ENCODE data around the gene CCDC6.
A peak's percentile ranks its signal among the peaks of the same experiment; 100 is the strongest.

The CCDC6 gene

DNA sequence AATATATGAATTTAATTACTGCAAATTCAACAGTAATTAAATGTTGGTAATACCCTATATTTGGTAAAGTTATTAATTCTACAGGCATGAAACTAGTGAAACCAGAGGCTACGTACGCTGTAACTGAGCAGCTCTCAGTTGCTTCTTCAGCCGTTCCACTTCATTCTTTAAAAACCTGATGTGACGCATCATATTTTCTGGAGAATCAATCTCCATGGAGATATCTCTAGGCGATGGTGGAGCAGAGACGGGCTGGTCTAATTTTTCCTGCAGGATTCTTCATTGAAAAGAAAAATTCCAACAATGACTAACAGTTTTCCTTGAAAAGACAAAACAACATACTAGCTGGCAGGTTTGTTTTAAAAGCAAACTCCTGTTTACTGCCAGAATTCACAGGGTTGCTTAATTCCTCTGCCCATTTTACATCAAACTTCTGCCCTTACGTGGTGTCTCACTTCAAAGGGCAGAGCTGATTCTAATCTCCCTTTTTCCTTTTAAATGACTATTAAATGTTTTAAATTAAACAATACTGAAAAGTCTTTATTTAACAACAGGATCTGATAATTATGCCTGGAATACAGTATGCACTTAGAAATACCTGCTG is 93.7 kb downstream of the CCDC6 start:
- DNase-seq (ENCODE audit: low read depth, low spot score) = no peak
- no peaks in the 10 kb centered on the region for H3K9me3 ChIP-seq (ENCODE audit: insufficient read depth, low read length)
- H3K9ac ChIP-seq (ENCODE audit: insufficient read length, low read depth) = no peak overlapping the region
- no peak for TF ChIP-seq YY1 (IDR thresholded peaks at IDR 0.05; ENCODE audit: insufficient read depth, insufficient read length)
- TF ChIP-seq ZNF274 (IDR thresholded peaks at IDR 0.05; ENCODE audit: low read depth, low read length) = no peak
- no peak for TF ChIP-seq SUZ12 (IDR thresholded peaks at IDR 0.05; ENCODE audit: extremely low read depth, insufficient read depth, insufficient read length)
- no peak overlapping the region for H3K4me3 ChIP-seq (ENCODE audit: insufficient read length, low read depth)
- no peaks in the 10 kb centered on the region for H3K4me1 ChIP-seq (ENCODE audit: insufficient read depth, insufficient read length)
- no peaks in the 10 kb centered on the region for H3K27me3 ChIP-seq (ENCODE audit: insufficient read depth, insufficient read length)
- H3K36me3 ChIP-seq (ENCODE audit: insufficient read depth, insufficient read length, low read length) = peaks cover 45% of the 10 kb centered on the region

GRCh38 chr10:59809644-59809974 is 96.7 kb downstream of the CCDC6 start:
- no peak for TF ChIP-seq ZNF274 (IDR thresholded peaks at IDR 0.05; ENCODE audit: low read depth, low read length)
- no peak for TF ChIP-seq SUZ12 (IDR thresholded peaks at IDR 0.05; ENCODE audit: extremely low read depth, insufficient read depth, insufficient read length)
- no peak for TF ChIP-seq YY1 (IDR thresholded peaks at IDR 0.05; ENCODE audit: insufficient read depth, insufficient read length)
- peaks cover 67% of the 10 kb centered on the region for H3K36me3 ChIP-seq (ENCODE audit: insufficient read depth, insufficient read length, low read length)

DNA sequence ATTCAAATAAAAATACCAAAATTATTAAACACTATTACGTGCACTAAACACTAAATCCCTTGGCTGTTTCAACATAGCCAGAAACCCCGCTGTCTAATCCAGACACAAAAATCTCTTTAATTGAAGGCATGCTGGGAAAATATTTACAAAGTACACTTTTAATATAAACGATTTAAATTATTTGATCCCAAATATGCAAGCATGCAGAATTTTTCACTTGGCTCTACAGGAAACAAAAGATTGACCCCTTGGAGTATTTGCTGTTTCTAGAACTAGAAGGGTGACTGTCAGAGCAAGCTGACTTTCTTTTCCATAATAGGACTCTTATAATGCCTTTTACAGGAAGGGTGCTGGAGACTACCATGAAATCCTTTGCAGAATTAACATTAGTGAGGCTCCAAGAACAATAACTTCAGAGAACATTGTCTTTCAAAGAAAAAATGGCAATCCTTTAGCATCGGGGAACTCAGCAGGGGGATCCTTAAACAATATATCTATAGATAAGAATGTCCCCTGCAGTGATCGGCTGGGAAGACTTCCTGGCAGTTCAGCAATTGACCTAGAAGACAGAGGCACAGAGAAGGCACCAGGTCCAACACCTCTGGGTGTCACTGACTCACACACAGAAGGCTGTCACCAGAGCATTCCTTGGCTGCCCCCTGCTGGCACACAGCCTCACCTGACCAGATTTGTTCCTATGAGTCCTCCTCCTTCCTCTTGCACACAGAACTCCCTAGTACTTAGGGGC is 97.3 kb downstream of the CCDC6 start:
- H3K4me3 ChIP-seq (ENCODE audit: insufficient read length, low read depth) = no peak overlapping the region
- H3K27me3 ChIP-seq (ENCODE audit: insufficient read depth, insufficient read length) = no peaks in the 10 kb centered on the region
- DNase-seq (ENCODE audit: low read depth, low spot score) = peak; percentile 23
- TF ChIP-seq ZNF274 (IDR thresholded peaks at IDR 0.05; ENCODE audit: low read depth, low read length) (no peak), YY1 (IDR thresholded peaks at IDR 0.05; ENCODE audit: insufficient read depth, insufficient read length) (no peak), SUZ12 (IDR thresholded peaks at IDR 0.05; ENCODE audit: extremely low read depth, insufficient read depth, insufficient read length) (no peak)
- H3K4me1 ChIP-seq (ENCODE audit: insufficient read depth, insufficient read length) = no peaks in the 10 kb centered on the region
- H3K9me3 ChIP-seq (ENCODE audit: insufficient read depth, low read length) = no peaks in the 10 kb centered on the region
- no peak overlapping the region for H3K9ac ChIP-seq (ENCODE audit: insufficient read length, low read depth)
- peaks cover 72% of the 10 kb centered on the region for H3K36me3 ChIP-seq (ENCODE audit: insufficient read depth, insufficient read length, low read length)

More at GRCh38 chr10:59809644-59809974, 96.7 kb downstream of the CCDC6 start:
- Histone ChIP-seq H3K4me1 (ENCODE audit: insufficient read depth, insufficient read length) (no peaks in the 10 kb centered on the region), H3K27me3 (ENCODE audit: insufficient read depth, insufficient read length) (no peaks in the 10 kb centered on the region), H3K9me3 (ENCODE audit: insufficient read depth, low read length) (no peaks in the 10 kb centered on the region), H3K9ac (ENCODE audit: insufficient read length, low read depth) (no peak overlapping the region), H3K4me3 (ENCODE audit: insufficient read length, low read depth) (no peak overlapping the region)
- DNase-seq (ENCODE audit: low read depth, low spot score) = no peak

DNA sequence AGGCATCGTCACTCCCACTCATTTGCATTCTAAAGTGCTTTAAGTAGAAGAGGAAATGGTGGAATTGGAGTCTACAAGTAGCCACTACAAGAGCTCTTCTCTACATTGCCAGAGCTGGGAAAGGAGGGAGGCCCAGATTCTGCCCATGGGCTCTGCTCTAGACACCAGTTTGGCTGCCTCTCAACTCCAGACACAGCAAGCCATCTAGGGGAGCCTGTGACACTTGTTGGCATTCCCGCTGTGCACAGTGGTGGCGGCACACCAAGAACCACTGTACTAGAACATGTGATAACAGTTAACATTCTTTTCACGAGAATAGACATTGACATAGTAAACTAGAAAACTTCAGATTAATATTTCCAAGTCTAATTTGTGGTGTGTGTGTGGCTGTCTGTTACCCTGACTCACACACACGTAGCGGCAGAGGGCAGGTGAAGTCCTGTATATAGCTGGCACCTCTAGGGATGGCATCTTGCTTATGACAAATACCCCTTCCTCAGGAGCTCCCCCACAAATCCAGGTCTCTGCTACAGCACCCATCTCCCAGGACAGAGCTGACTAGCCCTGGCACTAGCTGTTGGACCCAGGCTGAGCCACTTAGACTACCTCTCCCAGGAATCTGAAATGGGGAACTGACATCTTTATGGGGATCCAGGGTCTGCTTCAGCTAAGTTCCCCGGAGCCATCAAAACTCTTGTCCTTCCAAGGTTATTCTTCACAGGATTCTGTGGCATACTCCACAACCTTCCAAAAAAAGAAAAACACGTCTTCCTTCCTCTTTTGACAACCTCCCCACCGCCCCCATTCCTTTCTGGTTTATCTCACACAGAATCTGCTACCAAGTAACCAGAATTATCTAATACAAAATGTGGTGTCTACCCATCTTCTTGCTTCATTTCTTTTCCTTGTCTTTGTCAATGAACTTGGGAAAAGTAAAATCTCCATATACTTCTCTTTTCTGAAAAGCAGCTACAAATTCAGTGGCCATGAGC is 98.4 kb downstream of the CCDC6 start:
- Histone ChIP-seq H3K27me3 (ENCODE audit: insufficient read depth, insufficient read length) (no peaks in the 10 kb centered on the region), H3K9ac (ENCODE audit: insufficient read length, low read depth) (no peak overlapping the region), H3K4me1 (ENCODE audit: insufficient read depth, insufficient read length) (no peaks in the 10 kb centered on the region), H3K4me3 (ENCODE audit: insufficient read length, low read depth) (no peak overlapping the region), H3K9me3 (ENCODE audit: insufficient read depth, low read length) (no peaks in the 10 kb centered on the region), H3K36me3 (ENCODE audit: insufficient read depth, insufficient read length, low read length) (peaks cover 81% of the 10 kb centered on the region)
- DNase-seq (ENCODE audit: low read depth, low spot score) = no peak
- TF ChIP-seq ZNF274 (IDR thresholded peaks at IDR 0.05; ENCODE audit: low read depth, low read length) (no peak), YY1 (IDR thresholded peaks at IDR 0.05; ENCODE audit: insufficient read depth, insufficient read length) (no peak), SUZ12 (IDR thresholded peaks at IDR 0.05; ENCODE audit: extremely low read depth, insufficient read depth, insufficient read length) (no peak)

- Histone ChIP-seq H3K4me3 (ENCODE audit: insufficient read length, low read depth) (no peak overlapping the region), H3K9ac (ENCODE audit: insufficient read length, low read depth) (no peak overlapping the region), H3K36me3 (ENCODE audit: insufficient read depth, insufficient read length, low read length) (peaks cover 62% of the 10 kb centered on the region), H3K27me3 (ENCODE audit: insufficient read depth, insufficient read length) (no peaks in the 10 kb centered on the region), H3K9me3 (ENCODE audit: insufficient read depth, low read length) (no peaks in the 10 kb centered on the region), H3K4me1 (ENCODE audit: insufficient read depth, insufficient read length) (no peaks in the 10 kb centered on the region)
- DNase-seq (ENCODE audit: low read depth, low spot score) = peak; percentile 36
- TF ChIP-seq YY1 (IDR thresholded peaks at IDR 0.05; ENCODE audit: insufficient read depth, insufficient read length) (no peak), SUZ12 (IDR thresholded peaks at IDR 0.05; ENCODE audit: extremely low read depth, insufficient read depth, insufficient read length) (no peak), ZNF274 (IDR thresholded peaks at IDR 0.05; ENCODE audit: low read depth, low read length) (no peak)
These were observed 101.3 kb downstream of the CCDC6 start for GRCh38 chr10:59805014-59805413.

GRCh38 chr10:59804220-59804619 is 102.1 kb downstream of the CCDC6 start:
- peaks cover 60% of the 10 kb centered on the region for H3K36me3 ChIP-seq (ENCODE audit: insufficient read depth, insufficient read length, low read length)
- no peak for DNase-seq (ENCODE audit: low read depth, low spot score)
- no peak overlapping the region for H3K9ac ChIP-seq (ENCODE audit: insufficient read length, low read depth)

More at GRCh38 chr10:59804220-59804619, 102.1 kb downstream of the CCDC6 start:
- Histone ChIP-seq H3K4me1 (ENCODE audit: insufficient read depth, insufficient read length) (no peaks in the 10 kb centered on the region), H3K27me3 (ENCODE audit: insufficient read depth, insufficient read length) (no peaks in the 10 kb centered on the region), H3K9me3 (ENCODE audit: insufficient read depth, low read length) (no peaks in the 10 kb centered on the region), H3K4me3 (ENCODE audit: insufficient read length, low read depth) (no peak overlapping the region)
- no peak for TF ChIP-seq ZNF274 (IDR thresholded peaks at IDR 0.05; ENCODE audit: low read depth, low read length)
- TF ChIP-seq YY1 (IDR thresholded peaks at IDR 0.05; ENCODE audit: insufficient read depth, insufficient read length) = no peak
- no peak for TF ChIP-seq SUZ12 (IDR thresholded peaks at IDR 0.05; ENCODE audit: extremely low read depth, insufficient read depth, insufficient read length)

All from NT2/D1 (cell line).